ENCODE data around the gene ARHGAP18. TPM values are rescaled to one million over a fixed set of nuclear protein-coding genes. Genes with fewer than 3 reads are reported as not detected.

Gene ARHGAP18
- total and polyA plus RNA-seq, 5 donors: 3.0 to 6.5 (median 5.5) TPM

GRCh38 chr6:129691043-129691640 is 18.8 kb downstream of the ARHGAP18 start:
- Histone ChIP-seq H3K27me3 (ENCODE audit: control insufficient read depth, insufficient read depth) (no peaks in the 10 kb centered on the region), H3K9me3 (ENCODE audit: control insufficient read depth, low read length) (no peaks in the 10 kb centered on the region), H3K4me3 (ENCODE audit: low read length) (no peak overlapping the region), H3K4me1 (ENCODE audit: control insufficient read depth, insufficient read depth, low read length) (peaks cover 8% of the 10 kb centered on the region), H3K27ac (ENCODE audit: low read length) (no peak overlapping the region)
- no peak for DNase-seq
- intact Hi-C loops (cut with DNase I): no loop called here
- 96% methylated on average over 5 of the region's 5 CpGs for WGBS
- ATAC-seq: no peak

- WGBS: 77% methylated on average over 7 of the region's 7 CpGs
- no peak overlapping the region for H3K27ac ChIP-seq (ENCODE audit: low read length)
- ATAC-seq (peak; percentile 20 to 38), DNase-seq (no peak)
- intact Hi-C loops (cut with DNase I): no loop called here
- H3K9me3 ChIP-seq (ENCODE audit: control insufficient read depth, low read length): no peaks in the 10 kb centered on the region
- peaks cover 9% of the 10 kb centered on the region for H3K4me1 ChIP-seq (ENCODE audit: control insufficient read depth, insufficient read depth, low read length)
- H3K27me3 ChIP-seq (ENCODE audit: control insufficient read depth, insufficient read depth): no peaks in the 10 kb centered on the region
- no peak overlapping the region for H3K4me3 ChIP-seq (ENCODE audit: low read length)
Observed at GRCh38 chr6:129686941-129687627, 22.9 kb downstream of the ARHGAP18 start.

GRCh38 chr6:129685662-129686031 is 24.3 kb downstream of the ARHGAP18 start:
- H3K4me1 ChIP-seq (ENCODE audit: control insufficient read depth, insufficient read depth, low read length): peaks cover 7% of the 10 kb centered on the region
- intact Hi-C loops (cut with DNase I): no loop called here
- DNase-seq: no peak
- no peak overlapping the region for H3K27ac ChIP-seq (ENCODE audit: low read length)
- WGBS: 70% methylated on average over 5 of the region's 5 CpGs
- no peak for ATAC-seq
- H3K9me3 ChIP-seq (ENCODE audit: control insufficient read depth, low read length): no peaks in the 10 kb centered on the region
- H3K27me3 ChIP-seq (ENCODE audit: control insufficient read depth, insufficient read depth): no peaks in the 10 kb centered on the region
- no peak overlapping the region for H3K4me3 ChIP-seq (ENCODE audit: low read length)

- peaks cover 9% of the 10 kb centered on the region for H3K4me1 ChIP-seq (ENCODE audit: control insufficient read depth, insufficient read depth, low read length)
Observed at GRCh38 chr6:129684903-129685661, 24.9 kb downstream of the ARHGAP18 start.

GRCh38 chr6:129684323-129684884 is 25.6 kb downstream of the ARHGAP18 start:
- ATAC-seq (no peak), DNase-seq (no peak)
- no peaks in the 10 kb centered on the region for H3K27me3 ChIP-seq (ENCODE audit: control insufficient read depth, insufficient read depth)
- peak overlapping the region; percentile 72 for H3K27ac ChIP-seq (ENCODE audit: low read length)
- intact Hi-C loops (cut with DNase I): no loop called here
- WGBS: 77% methylated on average over 6 of the region's 6 CpGs
- no peaks in the 10 kb centered on the region for H3K9me3 ChIP-seq (ENCODE audit: control insufficient read depth, low read length)
- H3K4me3 ChIP-seq (ENCODE audit: low read length): no peak overlapping the region
- peaks cover 9% of the 10 kb centered on the region for H3K4me1 ChIP-seq (ENCODE audit: control insufficient read depth, insufficient read depth, low read length)

More at GRCh38 chr6:129684903-129685661, 24.9 kb downstream of the ARHGAP18 start:
- ATAC-seq (no peak), DNase-seq (no peak)
- intact Hi-C loops (cut with DNase I): no loop called here
- no peak overlapping the region for H3K4me3 ChIP-seq (ENCODE audit: low read length)
- H3K27ac ChIP-seq (ENCODE audit: low read length): no peak overlapping the region
- no peaks in the 10 kb centered on the region for H3K27me3 ChIP-seq (ENCODE audit: control insufficient read depth, insufficient read depth)
- 89% methylated on average over 8 of the region's 8 CpGs for WGBS
- H3K9me3 ChIP-seq (ENCODE audit: control insufficient read depth, low read length): no peaks in the 10 kb centered on the region

GRCh38 chr6:129683601-129684322 is 26.2 kb downstream of the ARHGAP18 start:
- peak; percentile 93 to 98 for ATAC-seq
- H3K4me1 ChIP-seq (ENCODE audit: control insufficient read depth, insufficient read depth, low read length): peaks cover 6% of the 10 kb centered on the region

GRCh38 chr6:129681913-129682205 is 28.1 kb downstream of the ARHGAP18 start:
- no peak overlapping the region for H3K27ac ChIP-seq (ENCODE audit: low read length)
- intact Hi-C loops (cut with DNase I): no loop called here
- ATAC-seq (no peak), DNase-seq (no peak)
- H3K4me1 ChIP-seq (ENCODE audit: control insufficient read depth, insufficient read depth, low read length): peaks cover 6% of the 10 kb centered on the region
- no peaks in the 10 kb centered on the region for H3K27me3 ChIP-seq (ENCODE audit: control insufficient read depth, insufficient read depth)
- H3K4me3 ChIP-seq (ENCODE audit: low read length): no peak overlapping the region
- no peaks in the 10 kb centered on the region for H3K9me3 ChIP-seq (ENCODE audit: control insufficient read depth, low read length)
- WGBS: 84% methylated on average over 2 of the region's 2 CpGs

More at GRCh38 chr6:129683601-129684322, 26.2 kb downstream of the ARHGAP18 start:
- no peak overlapping the region for H3K4me3 ChIP-seq (ENCODE audit: low read length)
- H3K27me3 ChIP-seq (ENCODE audit: control insufficient read depth, insufficient read depth): no peaks in the 10 kb centered on the region
- 35% methylated on average over 9 of the region's 9 CpGs for WGBS
- H3K27ac ChIP-seq (ENCODE audit: low read length): peak overlapping the region; percentile 84
- no peaks in the 10 kb centered on the region for H3K9me3 ChIP-seq (ENCODE audit: control insufficient read depth, low read length)
- intact Hi-C loops (cut with DNase I): no loop called here
- peak; percentile 76 to 83 (median 78) for DNase-seq

- WGBS: 66% methylated on average over 4 of the region's 4 CpGs
- H3K4me3 ChIP-seq (ENCODE audit: low read length): no peak overlapping the region
- intact Hi-C loops (cut with DNase I): no loop called here
- H3K9me3 ChIP-seq (ENCODE audit: control insufficient read depth, low read length): no peaks in the 10 kb centered on the region
- no peak overlapping the region for H3K27ac ChIP-seq (ENCODE audit: low read length)
- DNase-seq (no peak), ATAC-seq (no peak)
- H3K27me3 ChIP-seq (ENCODE audit: control insufficient read depth, insufficient read depth): no peaks in the 10 kb centered on the region
- peaks cover 6% of the 10 kb centered on the region for H3K4me1 ChIP-seq (ENCODE audit: control insufficient read depth, insufficient read depth, low read length)
Observed at GRCh38 chr6:129680633-129681032, 29.3 kb downstream of the ARHGAP18 start.

- no peaks in the 10 kb centered on the region for H3K9me3 ChIP-seq (ENCODE audit: control insufficient read depth, low read length)
- ATAC-seq: no peak
- H3K27me3 ChIP-seq (ENCODE audit: control insufficient read depth, insufficient read depth): no peaks in the 10 kb centered on the region
- H3K4me1 ChIP-seq (ENCODE audit: control insufficient read depth, insufficient read depth, low read length): peaks cover 6% of the 10 kb centered on the region
- no peak for DNase-seq
- H3K27ac ChIP-seq (ENCODE audit: low read length): no peak overlapping the region
- WGBS: 48% methylated on average over 3 of the region's 3 CpGs
- no peak overlapping the region for H3K4me3 ChIP-seq (ENCODE audit: low read length)
- intact Hi-C loops (cut with DNase I): no loop called here
Observed at GRCh38 chr6:129679758-129680157, 30.2 kb downstream of the ARHGAP18 start.

GRCh38 chr6:129679275-129679674 is 30.7 kb downstream of the ARHGAP18 start:
- H3K27ac ChIP-seq (ENCODE audit: low read length): no peak overlapping the region
- no peaks in the 10 kb centered on the region for H3K9me3 ChIP-seq (ENCODE audit: control insufficient read depth, low read length)
- H3K27me3 ChIP-seq (ENCODE audit: control insufficient read depth, insufficient read depth): no peaks in the 10 kb centered on the region
- intact Hi-C loops (cut with DNase I): no loop called here
- no peak for DNase-seq
- H3K4me3 ChIP-seq (ENCODE audit: low read length): no peak overlapping the region
- ATAC-seq: no peak
- WGBS: 50% methylated on average over 3 of the region's 3 CpGs
- H3K4me1 ChIP-seq (ENCODE audit: control insufficient read depth, insufficient read depth, low read length): peaks cover 6% of the 10 kb centered on the region
